Stimulated activated CD4-positive, alpha-beta T cell treated with anti-CD3 and anti-CD28 coated beads, Interleukin-15, amount 100 ng/mL, for 1 hour (primary cell): ENCODE measurements around the gene LIPJ.

Experiments
- DNase-seq, 2 donors: peaks; one replicate each; pipeline ENCODE4 v3.0.0-alpha.2; 2020; ENCODE audit warnings: low read depth in 1 of 2, low spot score in 1 of 2

The LIPJ gene

GRCh38 chr10:88594482-88594881 is 7.9 kb downstream of the LIPJ start:
- DNase-seq, result no peak

- DNase-seq, result no peak
Measured at GRCh38 chr10:88598055-88598454, 11.5 kb downstream of the LIPJ start.

- DNase-seq, result no peak
Measured at GRCh38 chr10:88608052-88608732, 21.6 kb downstream of the LIPJ start.

GRCh38 chr10:88608780-88609179 is 22.2 kb downstream of the LIPJ start:
- no peak for DNase-seq

GRCh38 chr10:88616250-88616977 is 29.9 kb downstream of the LIPJ start:
- DNase-seq, result no peak

- no peak for DNase-seq
Measured at GRCh38 chr10:88617772-88618300, 31.3 kb downstream of the LIPJ start.

- DNase-seq, result no peak
Measured at GRCh38 chr10:88618496-88618895, 31.9 kb downstream of the LIPJ start.

- no peak for DNase-seq
Measured at GRCh38 chr10:88620441-88620840, 33.9 kb downstream of the LIPJ start.

GRCh38 chr10:88623835-88624234 is 37.3 kb downstream of the LIPJ start:
- no peak for DNase-seq

- no peak for DNase-seq
Measured at GRCh38 chr10:88624840-88625239, 38.3 kb downstream of the LIPJ start.

GRCh38 chr10:88640186-88640585 is 53.6 kb downstream of the LIPJ start:
- DNase-seq, result no peak

GRCh38 chr10:88642209-88642608 is 55.6 kb downstream of the LIPJ start:
- no peak for DNase-seq

GRCh38 chr10:88642963-88643362 is 56.4 kb downstream of the LIPJ start:
- no peak for DNase-seq

- DNase-seq, result no peak
Measured at GRCh38 chr10:88647061-88647615, 60.6 kb downstream of the LIPJ start.

- no peak for DNase-seq
Measured at GRCh38 chr10:88651101-88651551, 64.6 kb downstream of the LIPJ start.

GRCh38 chr10:88652616-88653015 is 66.1 kb downstream of the LIPJ start:
- no peak for DNase-seq
